HepG2 (cell line): ENCODE measurements around the gene MAB21L4. TPM values are rescaled to one million over a fixed set of nuclear protein-coding genes. Genes with fewer than 3 reads are reported as not detected.

ENCODE experiments used
- ARID4A ChIP-seq: sonication (generic); formaldehyde crosslinking; IDR thresholded peaks from 2 replicates; pipeline ENCODE4 v1.5.0; 2020; ENCODE audit warnings: mild to moderate bottlenecking, missing genetic modification reagents, borderline replicate concordance
- BRCA1 ChIP-seq: sonication (generic); formaldehyde crosslinking; IDR thresholded peaks from 2 replicates; pipeline ENCODE4 v1.4.0; 2020; ENCODE audit warnings: missing genetic modification reagents
- CC2D1A ChIP-seq: sonication (generic); formaldehyde crosslinking; IDR thresholded peaks from 2 replicates; pipeline ENCODE4 v1.8.1; 2023; ENCODE audit warnings: mild to moderate bottlenecking, missing genetic modification reagents
- KLF6 ChIP-seq: IDR thresholded peaks from 2 replicates; pipeline ENCODE4 v1.8.0; 2016; ENCODE audit warnings: missing biosample characterization, missing genetic modification reagents
- RXRA ChIP-seq: sonication (generic); formaldehyde crosslinking; IDR thresholded peaks from 2 replicates; pipeline ENCODE4 v1.5.1; 2020; ENCODE audit warnings: missing genetic modification reagents
- ZC3H13 ChIP-seq: sonication (generic); formaldehyde crosslinking; IDR thresholded peaks from 2 replicates; pipeline ENCODE4 v1.8.1; 2023; ENCODE audit warnings: mild to moderate bottlenecking, missing genetic modification reagents, moderate library complexity
- ZMAT3 ChIP-seq: sonication (generic); formaldehyde crosslinking; conservative IDR thresholded peaks from 2 replicates; pipeline ENCODE4 v1.7.0; 2021; ENCODE audit warnings: missing genetic modification reagents
- ZNF142 ChIP-seq: sonication (generic); formaldehyde crosslinking; IDR thresholded peaks from 2 replicates; pipeline ENCODE4 v1.4.0; 2020; ENCODE audit warnings: missing genetic modification reagents
- ZNF350 ChIP-seq: sonication (generic); formaldehyde crosslinking; IDR thresholded peaks from 2 replicates; pipeline ENCODE4 v1.4.0; 2020; ENCODE audit warnings: mild to moderate bottlenecking, low read depth, missing genetic modification reagents, borderline replicate concordance
- ZNF446 ChIP-seq: sonication (generic); formaldehyde crosslinking; IDR thresholded peaks from 2 replicates; pipeline ENCODE4 v1.5.0; 2020; ENCODE audit warnings: mild to moderate bottlenecking, missing genetic modification reagents
- ZNF574 ChIP-seq: sonication (generic); formaldehyde crosslinking; IDR thresholded peaks from 2 replicates; pipeline ENCODE4 v1.4.0; 2020; ENCODE audit warnings: missing genetic modification reagents
- ZNF670 ChIP-seq: sonication (generic); formaldehyde crosslinking; IDR thresholded peaks from 2 replicates; pipeline ENCODE4 v1.8.0; 2022; ENCODE audit warnings: mild to moderate bottlenecking, missing genetic modification reagents, borderline replicate concordance
- ZNF720 ChIP-seq: sonication (generic); formaldehyde crosslinking; IDR thresholded peaks from 2 replicates; pipeline ENCODE4 v1.4.0; 2020; ENCODE audit warnings: missing genetic modification reagents
- ZNF782 ChIP-seq: sonication (generic); formaldehyde crosslinking; IDR thresholded peaks from 2 replicates; pipeline ENCODE4 v1.4.0; 2020; ENCODE audit warnings: missing genetic modification reagents, mild to moderate bottlenecking, borderline replicate concordance
- polyA plus RNA-seq, 8 experiments: library from polyadenylated mRNA; depleted of rRNA in 3 of 8; stranded (reverse) in 7 of 8; unstranded in 1 of 8; fragments of >200 nt; fragmentation: Illumina TruSeq in 4 of 8; extraction: Trizol in 4 of 8; gene quantifications; 2 replicates each; pipeline versions ENCODE4 v1.2.1 to v1.2.3, GENCODE V29; 2011 to 2016; ENCODE audit warnings: low read depth in 4 of 8, missing spikeins in 1 of 8, mixed read lengths in 1 of 8; ENCODE audit not compliant: insufficient read depth in 1 of 8
- total RNA-seq, 5 experiments: library from RNA; depleted of rRNA; stranded (reverse); fragments of >200 nt; fragmentation: Illumina TruSeq; extraction: Trizol; gene quantifications; 2 replicates each; pipeline ENCODE4 v1.2.3, GENCODE V29; 2016; ENCODE audit warnings: low read depth in 1 of 5

The MAB21L4 gene
- total and polyA plus RNA-seq, 2 of the 13 experiments (the other 11 are each of a cell fraction or from before 2014, with no cell fraction given) = 3.0 to 14.0 TPM

- TF ChIP-seq ZNF142 (CRISPR knock-in tag) (no peak), ZNF350 (CRISPR knock-in tag) (0 out of 2 replicates have a peak, but pooled peaks have one; percentile 1), ZNF446 (no peak), ZC3H13 (no peak; the same call in 1 of the 2 replicates), KLF6 (CRISPR knock-in tag) (no peak), BRCA1 (CRISPR knock-in tag) (no peak), RXRA (no peak), ARID4A (CRISPR knock-in tag) (0 out of 2 replicates have a peak, but pooled peaks have one; percentile 47), ZNF782 (CRISPR knock-in tag) (no peak), ZNF670 (CRISPR knock-in tag) (no peak), ZNF574 (CRISPR knock-in tag) (no peak), CC2D1A (CRISPR knock-in tag) (no peak), ZMAT3 (CRISPR knock-in tag) (no peak), ZNF720 (CRISPR knock-in tag) (0 out of 2 replicates have a peak, but pooled peaks have one; percentile 24)
Measured at GRCh38 chr2:240869109-240869955, 26.6 kb downstream of the MAB21L4 start (continued).
